GM12864 (cell line): ENCODE measurements around the gene EML1.
"Not testable (repeated sequence)": the region's sequence is repeated elsewhere in the genome, so short reads cannot be mapped to it uniquely, and the experiment has no call there.

Experiments
- DNase-seq: peaks from one replicate; pipeline ENCODE4 v3.0.0-alpha.2; 2011; ENCODE audit warnings: low read depth
- H3K4me3 ChIP-seq: 2 replicates; pipeline ENCODE4 v1.5.1; 2011; ENCODE audit warnings: mild to moderate bottlenecking, low read depth, low read length, control low read depth
- TF ChIP-seq, protein P1 (sequence below): IDR thresholded peaks from 2 replicates; pipeline ENCODE4 v1.5.1; 2011; ENCODE audit warnings: low read depth, mild to moderate bottlenecking, moderate library complexity, low read length, control low read depth, inconsistent platforms; ENCODE audit errors: missing control alignments

The EML1 gene

GRCh38 chr14:99758121-99758821 lies 34.9 kb upstream of the EML1 start:
- no peak for DNase-seq
- no peak overlapping the region for H3K4me3 ChIP-seq
- TF ChIP-seq, protein P1, sequence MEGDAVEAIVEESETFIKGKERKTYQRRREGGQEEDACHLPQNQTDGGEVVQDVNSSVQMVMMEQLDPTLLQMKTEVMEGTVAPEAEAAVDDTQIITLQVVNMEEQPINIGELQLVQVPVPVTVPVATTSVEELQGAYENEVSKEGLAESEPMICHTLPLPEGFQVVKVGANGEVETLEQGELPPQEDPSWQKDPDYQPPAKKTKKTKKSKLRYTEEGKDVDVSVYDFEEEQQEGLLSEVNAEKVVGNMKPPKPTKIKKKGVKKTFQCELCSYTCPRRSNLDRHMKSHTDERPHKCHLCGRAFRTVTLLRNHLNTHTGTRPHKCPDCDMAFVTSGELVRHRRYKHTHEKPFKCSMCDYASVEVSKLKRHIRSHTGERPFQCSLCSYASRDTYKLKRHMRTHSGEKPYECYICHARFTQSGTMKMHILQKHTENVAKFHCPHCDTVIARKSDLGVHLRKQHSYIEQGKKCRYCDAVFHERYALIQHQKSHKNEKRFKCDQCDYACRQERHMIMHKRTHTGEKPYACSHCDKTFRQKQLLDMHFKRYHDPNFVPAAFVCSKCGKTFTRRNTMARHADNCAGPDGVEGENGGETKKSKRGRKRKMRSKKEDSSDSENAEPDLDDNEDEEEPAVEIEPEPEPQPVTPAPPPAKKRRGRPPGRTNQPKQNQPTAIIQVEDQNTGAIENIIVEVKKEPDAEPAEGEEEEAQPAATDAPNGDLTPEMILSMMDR = no peak

DNA sequence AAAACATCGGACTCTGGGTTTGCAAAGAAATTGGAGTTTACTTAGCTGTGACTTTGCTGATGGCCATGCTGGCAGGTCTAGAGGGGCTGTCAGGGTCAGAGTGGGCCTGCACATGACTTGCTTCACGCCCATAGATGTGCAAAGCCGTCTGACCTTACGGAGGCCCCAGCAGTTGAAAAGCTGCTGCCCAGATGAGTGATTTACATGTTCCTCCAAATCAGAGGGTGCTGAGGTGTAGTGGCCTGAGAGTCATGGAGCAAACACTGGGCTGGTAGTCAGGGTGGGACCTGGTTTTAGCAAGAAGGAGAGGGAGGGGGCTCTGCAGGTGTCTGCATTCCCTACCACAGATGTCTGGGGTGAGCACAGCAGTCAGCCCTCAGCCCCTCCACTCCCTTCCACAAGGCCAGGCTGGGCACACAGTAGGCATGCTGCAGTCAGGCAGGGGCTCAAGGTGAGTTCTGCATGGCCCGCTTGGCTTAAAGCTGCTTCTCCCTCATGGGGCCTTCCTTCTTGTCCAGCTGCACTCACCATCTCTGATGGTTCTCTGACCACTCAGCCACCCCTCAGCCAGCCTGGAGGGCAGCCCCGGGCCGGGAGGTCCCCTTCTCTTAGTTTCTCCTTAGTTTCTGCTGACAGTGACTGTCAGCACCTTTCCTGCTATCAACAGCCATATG lies 34.2 kb upstream of the EML1 start:
- TF ChIP-seq, protein P1 = no peak
- DNase-seq = no peak
- no peak overlapping the region for H3K4me3 ChIP-seq

DNA sequence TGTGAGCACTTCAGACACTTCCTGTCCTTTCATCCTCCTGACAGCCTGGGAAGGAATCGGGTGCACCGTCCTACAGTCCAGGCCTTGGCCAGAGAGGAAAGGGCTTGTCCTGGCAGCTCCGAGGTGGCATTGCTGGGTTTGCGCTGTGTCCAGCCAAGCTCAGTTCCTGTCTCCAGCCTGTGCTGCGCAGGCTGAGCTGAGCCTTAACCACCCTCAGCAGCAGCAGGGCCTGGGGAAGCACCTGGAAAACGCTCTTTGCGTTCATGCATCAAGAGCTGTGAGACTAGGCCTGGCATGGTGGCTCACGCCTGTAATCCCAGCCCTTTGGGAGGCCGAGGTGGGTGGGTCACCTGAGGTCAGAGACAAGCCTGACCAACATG lies 33.7 kb upstream of the EML1 start:
- H3K4me3 ChIP-seq = no peak overlapping the region
- no peak for DNase-seq
- TF ChIP-seq, protein P1 = no peak

DNA sequence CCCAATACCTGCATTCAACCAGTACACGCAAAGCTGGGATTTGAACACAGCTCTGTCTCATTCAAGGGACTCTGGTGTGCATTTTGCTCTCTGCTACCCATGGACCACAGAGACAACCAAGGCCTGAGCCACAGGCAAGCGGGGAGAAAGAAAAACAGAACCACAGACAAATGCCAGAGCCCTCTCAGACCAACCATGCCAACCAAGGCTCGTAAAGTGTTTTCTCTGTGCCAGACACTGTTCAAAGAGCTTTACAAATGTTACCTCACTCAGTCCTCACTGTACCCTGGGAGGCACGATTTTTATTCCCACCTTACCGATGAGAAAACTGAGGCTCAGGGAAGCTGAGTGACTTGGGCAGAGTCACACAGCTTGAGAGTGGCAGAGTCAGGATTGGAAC lies 32.4 kb upstream of the EML1 start:
- TF ChIP-seq, protein P1 = no peak
- no peak overlapping the region for H3K4me3 ChIP-seq
- no peak for DNase-seq

DNA sequence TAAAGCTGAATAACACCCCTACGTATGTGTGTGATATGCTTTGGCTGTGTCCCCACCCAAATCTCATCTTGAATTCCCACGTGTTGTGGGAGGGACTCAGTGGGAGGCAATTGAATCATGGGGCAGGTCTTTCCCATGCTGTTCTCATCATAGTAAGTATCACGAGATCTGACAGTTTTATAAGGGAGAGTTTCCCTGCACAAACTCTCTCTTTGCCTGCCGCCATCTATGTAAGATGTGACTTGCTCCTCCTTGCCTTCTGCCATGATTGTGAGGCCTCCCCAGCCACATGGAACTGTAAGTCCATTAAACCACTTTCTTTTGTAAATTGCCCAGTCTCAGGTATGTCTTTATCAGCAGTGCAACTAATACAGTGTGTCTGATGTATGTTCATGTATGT lies 30.3 kb upstream of the EML1 start:
- not testable (repeated sequence) for H3K4me3 ChIP-seq, DNase-seq

GRCh38 chr14:99763527-99764221 lies 29.5 kb upstream of the EML1 start:
- no peak for DNase-seq
- TF ChIP-seq, protein P1 = no peak
- H3K4me3 ChIP-seq = no peak overlapping the region

DNA sequence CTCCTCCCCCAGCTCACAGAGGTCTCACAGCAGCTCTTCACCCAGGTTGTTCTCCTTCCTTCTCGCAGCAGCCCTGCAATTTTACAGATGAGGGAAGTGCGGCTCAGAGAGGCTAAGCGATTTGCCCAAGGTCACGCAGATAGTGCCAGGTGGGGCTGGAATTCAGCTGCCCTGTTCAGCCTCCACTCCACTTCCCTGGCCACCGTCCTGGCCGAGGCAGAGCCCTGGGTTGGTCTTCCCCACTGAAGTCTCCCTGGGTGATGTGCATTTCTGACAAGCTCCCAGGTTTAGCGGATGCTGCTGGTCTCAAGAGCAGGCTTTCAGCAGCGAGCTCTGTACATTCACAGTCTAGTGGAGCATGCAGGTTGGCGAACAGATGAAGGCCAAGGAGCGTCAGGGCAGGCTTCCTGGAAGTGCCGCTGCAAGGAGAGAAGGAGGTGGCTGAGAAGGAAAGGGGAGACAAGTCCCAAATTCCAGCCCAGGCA lies 28.9 kb upstream of the EML1 start:
- TF ChIP-seq, protein P1 = no peak
- H3K4me3 ChIP-seq = no peak overlapping the region
- DNase-seq = no peak
